ENCODE results near the gene PXDN.
"Not testable (repeated sequence)": the region's sequence is repeated elsewhere in the genome, so short reads cannot be mapped to it uniquely, and the experiment has no call there.

PXDN gene

DNA sequence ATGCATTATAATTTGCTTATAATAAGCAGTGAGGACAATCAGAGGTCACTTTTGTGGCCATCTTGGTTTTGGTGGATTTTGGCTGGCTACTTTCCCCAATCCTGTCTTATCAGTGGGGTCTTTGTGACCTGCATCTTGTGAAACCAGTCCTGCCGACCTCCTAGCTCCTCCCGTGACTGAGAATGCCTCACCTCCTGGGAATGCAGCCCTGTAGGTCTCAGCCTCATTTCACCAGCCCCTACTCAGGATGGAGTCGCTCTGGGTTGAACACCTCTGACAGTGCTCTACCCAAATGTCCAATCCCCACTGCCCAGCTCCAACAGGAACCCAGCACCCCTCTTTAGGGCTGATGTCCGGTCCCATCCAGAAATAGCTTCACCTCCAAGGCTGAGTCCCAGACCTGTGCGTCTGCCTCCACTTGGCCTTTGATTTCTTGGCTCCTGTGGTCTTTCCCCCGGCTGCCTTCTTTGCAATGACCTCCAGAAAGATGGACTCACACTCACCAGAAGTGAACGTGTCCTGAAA is 31.3 kb upstream of the PXDN start:
- no peak for FAIRE-seq

DNA sequence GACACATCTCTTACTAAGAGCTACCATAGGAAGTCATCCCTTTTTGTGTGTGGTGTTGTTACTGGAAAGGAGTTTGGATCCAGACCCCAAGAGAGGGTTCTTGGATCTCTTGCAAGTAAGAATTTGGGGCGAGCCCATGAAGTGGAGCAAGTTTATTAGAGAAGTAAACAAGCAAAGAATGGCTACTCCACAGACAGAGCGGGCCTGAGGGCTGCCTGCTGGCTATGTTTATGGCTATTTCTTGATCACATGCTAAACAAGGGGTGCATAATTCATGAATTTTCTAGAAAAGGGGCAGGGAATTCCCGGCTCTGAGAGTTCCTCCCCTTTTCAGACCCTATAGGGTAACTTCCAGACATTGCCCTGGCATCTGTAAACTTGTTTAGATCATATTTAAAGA is 30.6 kb upstream of the PXDN start:
- no peak for FAIRE-seq

DNA sequence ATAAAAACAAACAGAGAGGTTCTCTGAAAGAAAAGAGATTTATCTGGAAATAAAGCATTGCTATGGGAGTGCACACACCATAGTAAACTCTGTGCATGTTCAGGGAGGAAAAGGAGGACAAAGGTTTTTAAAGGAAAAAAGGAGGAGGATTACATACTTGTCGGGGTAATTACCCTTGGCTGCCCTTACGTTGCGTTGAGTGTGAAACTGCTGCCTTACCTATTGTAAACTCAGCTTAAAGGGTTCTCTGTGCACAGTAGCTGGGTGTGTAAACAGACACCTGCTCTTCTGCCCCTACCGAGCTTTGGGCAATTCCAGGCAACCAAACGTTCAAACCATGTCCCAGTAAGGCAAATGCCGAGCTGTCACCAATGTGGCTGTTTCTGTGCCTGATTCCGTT is 29.6 kb upstream of the PXDN start:
- no peak for FAIRE-seq

DNA sequence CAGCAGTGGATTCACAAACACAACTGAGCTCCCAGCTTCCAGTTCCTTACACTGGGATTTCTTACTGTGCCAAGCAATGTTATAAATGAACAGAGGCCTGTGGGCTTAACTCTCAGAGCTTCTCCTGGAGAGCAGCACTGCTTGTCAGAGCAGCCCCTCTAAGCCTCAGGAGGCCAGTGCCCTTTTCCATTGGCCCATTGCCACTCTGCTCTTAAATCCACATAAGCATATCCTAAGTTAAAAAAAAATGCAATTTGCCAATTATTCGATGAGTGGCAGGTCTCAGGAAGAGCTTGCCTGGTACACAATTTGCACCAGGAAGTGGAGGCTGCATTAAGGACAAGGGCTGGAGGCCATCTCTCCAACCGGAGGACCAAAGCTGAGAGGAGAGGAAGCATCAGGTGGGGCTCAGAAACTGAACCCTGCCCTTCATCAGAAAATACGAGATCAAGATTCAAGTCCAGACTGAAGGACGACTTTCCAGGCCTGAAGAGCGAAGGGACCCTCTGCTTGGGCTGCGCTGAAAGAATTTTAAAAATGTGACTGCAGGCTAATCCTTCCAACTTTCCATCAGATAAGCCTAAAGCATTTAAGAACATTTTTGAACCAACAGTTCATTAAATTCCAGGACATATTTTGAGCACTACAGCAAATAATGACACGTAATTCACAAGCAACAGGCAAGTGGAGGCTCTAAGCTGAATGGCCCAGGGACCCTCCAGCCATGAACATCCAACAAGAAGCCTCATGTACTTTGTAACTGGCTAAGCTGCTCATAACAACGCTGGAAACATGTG is 28.4 kb upstream of the PXDN start:
- FAIRE-seq, result no peak

GRCh38 chr2:1771626-1772280 is 27.4 kb upstream of the PXDN start:
- FAIRE-seq, result no peak

GRCh38 chr2:1770566-1771380 is 26.5 kb upstream of the PXDN start:
- FAIRE-seq, result no peak

- no peak for FAIRE-seq
These were observed 25.5 kb upstream of the PXDN start for GRCh38 chr2:1769703-1770422.

DNA sequence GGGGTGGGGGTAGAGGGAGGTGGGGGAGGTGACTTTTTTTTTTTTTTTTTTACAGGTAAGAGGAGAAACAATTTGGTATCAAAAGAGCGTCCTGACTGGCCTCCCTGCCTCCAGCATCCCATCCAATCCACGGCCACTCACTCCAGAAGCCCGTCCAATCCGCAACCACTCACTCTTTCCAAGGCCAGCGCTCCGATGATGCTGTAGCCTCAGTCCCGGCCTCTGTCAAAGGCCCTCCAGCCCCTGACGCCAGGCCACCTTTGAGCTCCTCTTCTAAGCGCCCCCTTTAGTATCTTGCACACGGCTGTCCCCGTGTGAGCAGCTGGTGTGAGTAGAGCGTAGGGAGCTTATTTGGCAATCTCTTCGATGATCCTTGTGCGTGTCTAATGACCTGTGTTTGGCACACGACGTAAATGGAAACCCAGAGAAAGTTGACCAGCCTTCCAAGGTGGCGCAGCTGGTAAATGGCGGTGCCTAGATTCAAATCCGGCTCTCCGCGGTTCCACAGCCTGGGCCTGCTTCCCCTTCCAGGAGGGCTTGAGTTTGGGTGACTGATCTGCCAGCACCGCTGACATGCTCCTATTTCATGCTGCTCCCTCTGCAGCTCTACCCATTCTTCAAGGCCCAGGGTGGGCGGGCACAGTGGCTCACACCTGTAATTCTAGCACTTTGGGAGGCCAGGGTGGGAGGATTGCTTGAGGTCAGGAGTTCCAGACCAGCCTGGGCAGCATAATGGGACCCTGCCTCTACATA is 23.8 kb upstream of the PXDN start:
- no peak for FAIRE-seq

- no peak for FAIRE-seq
These were observed 22.8 kb upstream of the PXDN start for GRCh38 chr2:1766851-1767811.

GRCh38 chr2:1766425-1766824 is 22.1 kb upstream of the PXDN start:
- FAIRE-seq, result no peak

DNA sequence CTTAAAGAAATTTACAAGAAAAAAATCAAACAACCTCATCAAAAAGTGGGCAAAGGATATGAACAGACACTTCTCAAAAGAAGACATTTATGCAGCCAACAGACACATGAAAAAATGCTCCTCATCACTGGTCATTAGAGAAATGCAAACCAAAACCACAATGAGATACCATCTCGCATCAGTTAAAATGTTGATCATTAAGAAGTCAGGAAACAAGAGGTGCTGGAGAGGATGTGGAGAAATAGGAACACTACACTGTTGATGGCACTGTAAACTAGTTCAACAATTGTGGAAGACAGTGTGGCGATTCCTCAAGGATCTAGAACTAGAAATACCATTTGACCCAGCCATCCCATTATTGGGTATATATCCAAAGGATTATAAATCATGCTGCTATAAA is 20.9 kb upstream of the PXDN start:
- FAIRE-seq, result not testable (repeated sequence)

- FAIRE-seq, result no peak
These were observed 15.3 kb upstream of the PXDN start for GRCh38 chr2:1759611-1759930.

GRCh38 chr2:1758774-1759610 is 14.7 kb upstream of the PXDN start:
- no peak for FAIRE-seq

- no peak for FAIRE-seq
These were observed 13.9 kb upstream of the PXDN start for GRCh38 chr2:1758171-1758570.

DNA sequence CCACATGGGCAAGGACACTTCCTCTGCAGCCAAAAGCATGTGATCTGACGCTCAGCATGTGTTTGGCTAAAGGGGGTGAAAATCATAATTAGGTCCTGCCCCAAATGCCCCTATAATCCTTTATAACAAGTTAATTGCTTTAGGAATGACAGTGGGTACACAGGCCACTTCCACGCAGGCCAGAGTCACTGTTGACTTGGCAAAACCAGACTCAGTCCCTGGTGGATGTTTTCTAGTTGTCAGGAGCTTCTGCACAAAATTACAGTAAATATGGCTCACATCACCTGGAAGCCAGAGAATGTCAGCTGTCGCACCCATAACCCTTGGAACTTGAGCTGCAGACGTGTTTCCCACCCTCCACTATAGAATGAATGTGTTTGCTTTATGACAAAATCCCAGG is 13.3 kb upstream of the PXDN start:
- no peak for FAIRE-seq

DNA sequence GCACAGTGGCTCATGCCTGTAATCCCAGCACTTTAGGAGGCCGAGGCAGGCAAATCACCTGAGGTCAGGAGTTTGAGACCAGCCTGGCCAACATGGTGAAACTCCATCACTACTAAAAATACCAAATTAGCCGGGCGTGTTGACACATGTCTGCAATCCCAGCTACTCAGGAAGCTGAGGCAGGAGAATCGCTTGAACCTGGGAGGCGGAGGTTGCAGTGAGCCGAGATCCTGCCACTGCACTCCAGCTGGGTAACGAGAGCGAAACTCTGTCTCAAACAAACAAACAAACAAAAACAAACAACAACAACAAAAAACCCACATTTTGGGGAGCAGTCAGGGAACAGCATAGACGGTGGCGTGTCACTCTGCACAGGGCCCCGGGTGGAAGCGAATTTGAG is 12.8 kb upstream of the PXDN start:
- FAIRE-seq, result not testable (repeated sequence)

DNA sequence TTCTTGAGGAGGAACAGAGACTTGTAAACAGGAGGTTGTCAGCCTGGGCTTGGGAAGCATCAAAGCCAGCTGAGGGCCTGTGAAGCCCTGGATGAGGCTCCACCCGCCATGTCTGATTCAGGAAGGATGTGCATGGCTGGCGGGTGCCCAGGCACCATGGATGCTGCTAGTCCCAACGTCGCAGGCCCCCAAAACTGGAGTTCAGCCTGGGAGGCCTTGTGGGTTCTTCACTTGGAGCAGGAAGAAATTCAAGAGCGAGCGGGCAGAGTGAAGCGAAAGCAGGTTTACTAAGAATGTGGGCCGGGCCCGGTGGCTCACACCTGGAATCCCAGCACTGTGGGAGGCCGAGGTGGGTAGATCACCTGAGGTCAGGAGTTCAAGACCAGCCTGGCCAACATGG is 12.1 kb upstream of the PXDN start:
- no peak for FAIRE-seq

DNA sequence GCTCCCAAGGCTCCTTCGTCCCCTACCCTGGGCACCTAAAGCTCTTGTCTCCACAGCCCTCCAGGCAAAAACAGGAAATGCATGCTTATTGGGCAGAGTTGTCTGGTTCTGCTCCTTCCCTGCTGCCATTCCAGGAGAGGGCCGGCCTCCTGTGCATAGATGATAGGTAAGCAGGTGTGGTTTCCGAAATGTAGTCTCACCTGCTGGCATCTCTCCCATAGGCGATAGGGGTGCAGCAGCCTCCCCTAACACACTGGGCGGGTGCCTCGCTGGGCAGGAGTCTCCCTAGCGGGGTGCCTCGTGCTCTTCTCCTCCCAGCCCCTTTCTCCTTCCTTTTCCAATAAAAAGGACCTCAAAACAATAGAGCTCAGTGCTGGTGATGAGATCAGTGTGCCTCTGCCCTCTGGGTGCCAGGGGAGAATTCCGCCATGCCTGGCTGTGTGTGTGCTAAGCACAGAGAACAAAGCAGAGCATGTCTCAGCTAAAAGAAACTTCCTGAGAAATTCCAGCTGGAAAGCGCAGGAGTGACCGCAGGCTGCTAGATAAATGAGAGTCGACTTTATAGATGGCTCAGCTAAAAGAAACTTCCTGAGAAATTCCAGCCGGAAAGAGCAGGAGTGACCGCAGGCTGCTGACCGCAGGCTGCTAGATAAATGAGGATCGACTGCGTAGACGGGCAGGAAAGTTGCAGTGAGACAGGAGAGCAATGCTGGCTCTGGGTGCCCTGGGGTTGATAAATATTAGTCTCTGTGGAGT is 11.3 kb upstream of the PXDN start:
- FAIRE-seq, result no peak

- no peak for FAIRE-seq
These were observed 10.3 kb upstream of the PXDN start for GRCh38 chr2:1754461-1755170.

Data from G401.6 (cell line).